Osteoblast (primary cell): ENCODE results near the gene LRBA. TPM values are rescaled to one million over a fixed set of nuclear protein-coding genes. Genes with fewer than 3 reads are reported as not detected.
"Not testable (repeated sequence)": the region's sequence is repeated elsewhere in the genome, so short reads cannot be mapped to it uniquely, and the experiment has no call there.

ENCODE experiments used
- DNase-seq: peaks from one replicate; pipeline ENCODE4 v3.0.0; 2011; ENCODE audit warnings: low spot score, mixed read lengths; ENCODE audit not compliant: insufficient read length; ENCODE audit errors: missing footprints
- H2AFZ ChIP-seq: 2 replicates; pipeline ENCODE4 v1.6.0; 2011; ENCODE audit warnings: mild to moderate bottlenecking, low read length
- H3K27ac ChIP-seq: 2 replicates; pipeline ENCODE4 v1.5.1; 2011; ENCODE audit warnings: mild to moderate bottlenecking, low read depth, low read length, moderate library complexity
- H3K27me3 ChIP-seq: 2 replicates; pipeline ENCODE4 v1.6.0; 2012; ENCODE audit warnings: mild to moderate bottlenecking, control low read depth, inconsistent platforms, low read length, moderate library complexity; ENCODE audit not compliant: insufficient read depth
- H3K36me3 ChIP-seq: 2 replicates; pipeline ENCODE4 v1.5.1; 2011; ENCODE audit warnings: mild to moderate bottlenecking, low read length, control low read depth, moderate library complexity; ENCODE audit not compliant: insufficient read depth
- H3K4me1 ChIP-seq: 2 replicates; pipeline ENCODE4 v1.5.1; 2011; ENCODE audit warnings: mild to moderate bottlenecking, low read length, control low read depth, moderate library complexity; ENCODE audit not compliant: insufficient read depth
- H3K4me2 ChIP-seq: 2 replicates; pipeline ENCODE4 v1.6.0; 2011; ENCODE audit warnings: mild to moderate bottlenecking, low read length; ENCODE audit not compliant: insufficient read depth
- H3K4me3 ChIP-seq: fragments of 200-600 bp; sonication (generic); 3 replicates; pipeline ENCODE4 v1.5.1; 2012; ENCODE audit warnings: mild to moderate bottlenecking, low read length, inconsistent platforms; ENCODE audit not compliant: insufficient read depth
- H3K79me2 ChIP-seq: 2 replicates; pipeline ENCODE4 v1.6.0; 2012; ENCODE audit warnings: mild to moderate bottlenecking, low read length, control low read depth, inconsistent platforms; ENCODE audit not compliant: insufficient read depth
- H3K9me3 ChIP-seq: 2 replicates; pipeline ENCODE4 v1.5.1; 2011; ENCODE audit warnings: low read depth, low read length, control low read depth
- H4K20me1 ChIP-seq: 2 replicates; pipeline ENCODE4 v1.6.0; 2012; ENCODE audit warnings: mild to moderate bottlenecking, low read length, control low read depth; ENCODE audit not compliant: insufficient read depth
- total RNA-seq: library from RNA; depleted of rRNA; stranded (reverse); fragments of >200 nt; gene quantifications from 2 replicates; pipeline ENCODE4 v1.2.3, GENCODE V29; 2012
- TF ChIP-seq, protein P1 (sequence below): IDR thresholded peaks from 2 replicates; pipeline ENCODE4 v1.5.1; 2011; ENCODE audit warnings: mild to moderate bottlenecking, low read depth, low read length, moderate library complexity; ENCODE audit errors: extremely low read depth

Gene LRBA
- total RNA-seq, 1 donor, result 67.3 TPM

DNA sequence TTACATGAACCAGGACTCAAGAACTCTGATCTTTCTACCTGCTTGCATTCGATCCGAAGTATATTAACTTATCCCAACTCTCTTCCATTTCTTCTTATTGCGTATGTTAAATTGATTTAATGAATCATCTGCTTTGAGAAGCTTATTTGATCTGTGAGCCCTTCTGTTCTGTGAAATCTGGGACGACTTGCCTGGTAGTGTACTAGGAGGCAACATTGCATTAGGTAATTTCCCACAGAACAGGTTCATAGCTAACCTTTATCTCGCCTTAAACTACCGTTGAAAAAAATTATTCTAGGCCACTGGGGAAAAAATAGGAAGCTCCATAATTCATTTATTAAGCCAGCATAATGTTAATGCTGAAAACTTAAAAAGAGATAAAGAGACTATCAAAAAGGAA, 500.4 kb downstream of the LRBA start:
- DNase-seq, result no peak
- TF ChIP-seq, protein P1, sequence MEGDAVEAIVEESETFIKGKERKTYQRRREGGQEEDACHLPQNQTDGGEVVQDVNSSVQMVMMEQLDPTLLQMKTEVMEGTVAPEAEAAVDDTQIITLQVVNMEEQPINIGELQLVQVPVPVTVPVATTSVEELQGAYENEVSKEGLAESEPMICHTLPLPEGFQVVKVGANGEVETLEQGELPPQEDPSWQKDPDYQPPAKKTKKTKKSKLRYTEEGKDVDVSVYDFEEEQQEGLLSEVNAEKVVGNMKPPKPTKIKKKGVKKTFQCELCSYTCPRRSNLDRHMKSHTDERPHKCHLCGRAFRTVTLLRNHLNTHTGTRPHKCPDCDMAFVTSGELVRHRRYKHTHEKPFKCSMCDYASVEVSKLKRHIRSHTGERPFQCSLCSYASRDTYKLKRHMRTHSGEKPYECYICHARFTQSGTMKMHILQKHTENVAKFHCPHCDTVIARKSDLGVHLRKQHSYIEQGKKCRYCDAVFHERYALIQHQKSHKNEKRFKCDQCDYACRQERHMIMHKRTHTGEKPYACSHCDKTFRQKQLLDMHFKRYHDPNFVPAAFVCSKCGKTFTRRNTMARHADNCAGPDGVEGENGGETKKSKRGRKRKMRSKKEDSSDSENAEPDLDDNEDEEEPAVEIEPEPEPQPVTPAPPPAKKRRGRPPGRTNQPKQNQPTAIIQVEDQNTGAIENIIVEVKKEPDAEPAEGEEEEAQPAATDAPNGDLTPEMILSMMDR, result no peak
- H3K27me3 ChIP-seq, result no peaks in the 10 kb centered on the region
- H2AFZ ChIP-seq, result no peak overlapping the region
- no peaks in the 10 kb centered on the region for H3K36me3 ChIP-seq
- no peak overlapping the region for H3K4me2 ChIP-seq
- H3K79me2 ChIP-seq, result peaks cover 1% of the 10 kb centered on the region
- no peak overlapping the region for H3K4me3 ChIP-seq
- H3K9me3 ChIP-seq, result no peaks in the 10 kb centered on the region
- H3K27ac ChIP-seq, result no peak overlapping the region
- H4K20me1 ChIP-seq, result no peaks in the 10 kb centered on the region
- H3K4me1 ChIP-seq, result peaks cover 9% of the 10 kb centered on the region

DNA sequence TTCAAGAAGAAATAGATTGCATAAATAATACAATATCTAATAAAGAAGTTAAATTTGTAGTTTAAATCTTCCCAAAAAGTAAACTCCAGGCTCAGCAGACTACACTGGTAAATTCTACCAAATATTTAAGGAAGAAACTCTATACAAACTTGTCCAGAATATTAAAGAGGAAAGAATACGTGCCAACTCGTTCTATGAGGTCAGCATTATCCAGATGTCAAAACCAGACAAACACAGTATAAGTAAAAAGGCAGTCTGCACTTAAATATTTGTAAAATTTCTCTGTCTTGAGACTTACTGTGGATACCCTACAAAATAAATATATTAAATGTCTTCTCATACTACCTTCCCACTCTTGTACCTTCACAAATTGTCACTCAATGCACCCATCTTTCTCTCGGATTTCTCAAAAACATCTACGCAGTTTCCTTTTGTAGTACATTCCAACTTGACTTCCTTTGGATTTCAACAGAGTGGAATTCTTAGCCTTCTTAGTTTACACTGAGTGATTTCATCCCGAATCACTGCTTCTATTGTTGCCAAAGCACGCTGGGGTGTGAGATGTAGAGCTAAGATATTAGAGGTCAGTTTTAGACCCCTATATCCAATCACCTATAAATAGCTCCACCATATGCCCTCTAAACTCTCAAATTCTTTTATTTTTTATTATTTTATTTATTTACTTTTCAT, 504.8 kb downstream of the LRBA start:
- Histone ChIP-seq H3K9me3 (no peaks in the 10 kb centered on the region), H3K27ac (peak overlapping the region; percentile 97), H4K20me1 (no peaks in the 10 kb centered on the region), H2AFZ (peak overlapping the region; percentile 86), H3K36me3 (no peaks in the 10 kb centered on the region), H3K27me3 (no peaks in the 10 kb centered on the region), H3K4me1 (peaks cover 6% of the 10 kb centered on the region), H3K4me3 (peak overlapping the region; percentile 63), H3K79me2 (peaks cover 6% of the 10 kb centered on the region), H3K4me2 (peak overlapping the region; percentile 78)
- peak; percentile 52 for DNase-seq
- TF ChIP-seq, protein P1, result no peak

DNA sequence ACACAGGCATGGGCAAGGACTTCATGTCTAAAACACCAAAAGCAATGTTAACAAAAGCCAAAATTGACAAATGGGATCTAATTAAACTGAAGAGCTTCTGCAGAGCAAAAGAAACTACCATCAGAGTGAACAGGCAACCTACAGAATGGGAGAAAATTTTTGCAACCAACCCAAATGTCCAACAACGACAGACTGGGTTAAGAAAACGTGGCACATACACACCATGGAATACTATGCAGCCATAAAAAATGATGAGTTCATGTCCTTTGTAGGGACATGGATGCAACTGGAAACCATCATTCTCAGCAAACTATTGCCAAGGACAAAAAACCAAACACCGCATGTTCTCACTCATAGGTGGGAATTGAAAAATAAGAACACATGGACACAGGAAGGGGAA, 507.4 kb downstream of the LRBA start:
- H3K4me1 ChIP-seq, result not testable (repeated sequence)

DNA sequence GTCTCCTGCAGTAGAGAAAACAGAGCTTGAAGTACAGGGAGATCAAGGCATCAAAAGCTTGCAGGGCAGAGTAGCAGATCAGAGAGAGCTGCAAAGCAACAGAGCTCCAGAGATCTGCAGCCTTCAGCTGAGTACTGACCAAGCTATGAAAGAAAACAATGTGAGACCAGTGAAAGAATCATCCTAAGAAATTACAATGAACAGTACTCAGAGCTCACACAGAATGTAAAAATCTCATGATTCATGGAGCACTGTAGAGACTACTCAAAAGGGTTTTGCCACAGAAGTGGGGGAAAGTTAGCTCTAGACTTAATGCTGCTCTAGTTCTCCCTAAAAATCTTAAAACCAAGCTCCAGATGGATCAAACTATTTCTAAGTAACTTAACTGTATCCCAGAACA, 513.1 kb downstream of the LRBA start:
- no peaks in the 10 kb centered on the region for H3K9me3 ChIP-seq
- no peak overlapping the region for H3K4me2 ChIP-seq
- H4K20me1 ChIP-seq, result no peaks in the 10 kb centered on the region
- peaks cover 2% of the 10 kb centered on the region for H3K79me2 ChIP-seq
- no peaks in the 10 kb centered on the region for H3K27me3 ChIP-seq
- H3K36me3 ChIP-seq, result no peaks in the 10 kb centered on the region
- DNase-seq, result peak; percentile 47
- peak overlapping the region; percentile 73 for H3K27ac ChIP-seq
- no peak overlapping the region for H3K4me3 ChIP-seq
- H2AFZ ChIP-seq, result peak overlapping the region; percentile 0
- peaks cover 19% of the 10 kb centered on the region for H3K4me1 ChIP-seq
- TF ChIP-seq, protein P1, result no peak

More for the DNA sequence above, 507.4 kb downstream of the LRBA start:
- not testable (repeated sequence) for H4K20me1 ChIP-seq, H2AFZ ChIP-seq, H3K9me3 ChIP-seq, DNase-seq, H3K27me3 ChIP-seq, H3K4me2 ChIP-seq, H3K27ac ChIP-seq, H3K36me3 ChIP-seq, H3K4me3 ChIP-seq, H3K79me2 ChIP-seq
